ENCODE results near the gene VRK1.

VRK1 gene, protein sequence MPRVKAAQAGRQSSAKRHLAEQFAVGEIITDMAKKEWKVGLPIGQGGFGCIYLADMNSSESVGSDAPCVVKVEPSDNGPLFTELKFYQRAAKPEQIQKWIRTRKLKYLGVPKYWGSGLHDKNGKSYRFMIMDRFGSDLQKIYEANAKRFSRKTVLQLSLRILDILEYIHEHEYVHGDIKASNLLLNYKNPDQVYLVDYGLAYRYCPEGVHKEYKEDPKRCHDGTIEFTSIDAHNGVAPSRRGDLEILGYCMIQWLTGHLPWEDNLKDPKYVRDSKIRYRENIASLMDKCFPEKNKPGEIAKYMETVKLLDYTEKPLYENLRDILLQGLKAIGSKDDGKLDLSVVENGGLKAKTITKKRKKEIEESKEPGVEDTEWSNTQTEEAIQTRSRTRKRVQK

DNA sequence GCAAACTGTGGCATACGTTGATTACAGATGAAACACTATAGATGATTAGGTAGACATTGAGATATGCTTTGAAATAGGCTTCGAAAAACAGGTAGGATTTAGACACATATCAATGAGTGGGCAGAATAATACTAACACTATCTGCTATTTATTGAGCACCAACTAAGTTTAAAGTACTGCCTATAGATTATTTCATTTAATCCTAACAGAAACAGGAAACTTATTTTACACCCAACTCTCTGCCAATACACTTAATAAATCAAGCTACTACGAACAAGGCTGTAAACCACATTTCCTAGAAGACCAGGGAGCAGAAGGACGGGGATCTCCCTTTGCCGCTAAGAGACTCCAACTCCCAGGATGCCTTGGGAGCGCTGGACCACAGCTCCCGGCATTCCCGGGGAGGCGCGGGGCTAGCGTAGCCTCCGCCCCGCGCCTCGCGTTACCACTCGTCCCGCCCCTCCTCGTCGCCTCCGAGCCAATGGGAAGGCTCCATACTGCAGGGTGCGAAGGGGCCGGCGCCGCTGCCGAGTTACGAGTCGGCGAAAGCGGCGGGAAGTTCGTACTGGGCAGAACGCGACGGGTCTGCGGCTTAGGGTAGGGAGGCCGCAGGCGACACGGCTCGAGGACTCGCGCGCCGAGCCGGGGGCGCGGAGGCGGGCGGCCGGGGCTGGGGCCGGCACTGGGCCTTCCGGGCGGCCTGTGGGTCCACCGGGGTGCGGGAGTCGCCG, at the start of gene VRK1:
VRK1 (plus strand) TSS at position 532 of the 731 bp plus-strand sequence. CDS start 36,090 bp downstream, outside the sequence.
- no peak for TF ChIP-seq FOXM1 (IDR thresholded peaks at IDR 0.05; ENCODE audit: borderline replicate concordance, low read depth)
- TF ChIP-seq TAF1 (IDR thresholded peaks at IDR 0.05; ENCODE audit: low read depth), result peak; percentile 75
- TF ChIP-seq MAX (IDR thresholded peaks at IDR 0.05), result peak; percentile 90
- TF ChIP-seq CREB1 (IDR thresholded peaks at IDR 0.05; ENCODE audit: low read depth), result peak; percentile 41; the same call in 1 of the 2 replicates

DNA sequence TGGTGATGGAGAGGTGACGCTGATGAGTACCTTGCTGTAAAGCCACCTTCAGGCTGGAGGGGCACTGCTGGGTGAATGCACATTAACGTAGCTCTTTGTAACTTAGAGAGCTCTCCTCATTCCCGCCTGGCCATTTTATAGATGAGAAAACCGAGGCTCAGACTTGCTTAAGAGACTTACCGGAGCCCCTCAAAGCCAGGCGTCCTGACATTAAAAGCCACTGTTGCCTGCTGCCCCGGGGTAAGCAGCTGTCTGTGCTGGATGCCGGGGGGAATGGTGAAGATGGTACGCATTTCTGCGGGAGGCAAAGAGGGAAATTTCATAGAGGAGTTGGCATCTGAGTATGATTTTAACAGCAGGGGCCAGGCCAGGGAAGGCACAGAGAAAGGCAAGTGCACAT, 49.6 kb upstream of the VRK1 start:
- TF ChIP-seq TAF1 (IDR thresholded peaks at IDR 0.05; ENCODE audit: low read depth) (no peak), YY1 (IDR thresholded peaks at IDR 0.05; ENCODE audit: low read depth) (no peak), EGR1 (IDR thresholded peaks at IDR 0.05) (no peak), FOXM1 (IDR thresholded peaks at IDR 0.05; ENCODE audit: borderline replicate concordance, low read depth) (no peak), RAD21 (IDR thresholded peaks at IDR 0.05; ENCODE audit: low read depth) (no peak), EP300 (IDR thresholded peaks at IDR 0.05; ENCODE audit: borderline replicate concordance) (no peak), TCF12 (IDR thresholded peaks at IDR 0.05; ENCODE audit: low read depth) (no peak), NFIC (IDR thresholded peaks at IDR 0.05) (no peak), ZBTB7A (IDR thresholded peaks at IDR 0.05; ENCODE audit: low read depth) (no peak), MAX (IDR thresholded peaks at IDR 0.05) (no peak), CEBPB (IDR thresholded peaks at IDR 0.05) (no peak), CREB1 (IDR thresholded peaks at IDR 0.05; ENCODE audit: low read depth) (no peak), TEAD4 (IDR thresholded peaks at IDR 0.05) (no peak)
- TF ChIP-seq, protein P1, sequence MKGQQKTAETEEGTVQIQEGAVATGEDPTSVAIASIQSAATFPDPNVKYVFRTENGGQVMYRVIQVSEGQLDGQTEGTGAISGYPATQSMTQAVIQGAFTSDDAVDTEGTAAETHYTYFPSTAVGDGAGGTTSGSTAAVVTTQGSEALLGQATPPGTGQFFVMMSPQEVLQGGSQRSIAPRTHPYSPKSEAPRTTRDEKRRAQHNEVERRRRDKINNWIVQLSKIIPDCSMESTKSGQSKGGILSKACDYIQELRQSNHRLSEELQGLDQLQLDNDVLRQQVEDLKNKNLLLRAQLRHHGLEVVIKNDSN (IDR thresholded peaks at IDR 0.05), result no peak
- TF ChIP-seq, protein P2, sequence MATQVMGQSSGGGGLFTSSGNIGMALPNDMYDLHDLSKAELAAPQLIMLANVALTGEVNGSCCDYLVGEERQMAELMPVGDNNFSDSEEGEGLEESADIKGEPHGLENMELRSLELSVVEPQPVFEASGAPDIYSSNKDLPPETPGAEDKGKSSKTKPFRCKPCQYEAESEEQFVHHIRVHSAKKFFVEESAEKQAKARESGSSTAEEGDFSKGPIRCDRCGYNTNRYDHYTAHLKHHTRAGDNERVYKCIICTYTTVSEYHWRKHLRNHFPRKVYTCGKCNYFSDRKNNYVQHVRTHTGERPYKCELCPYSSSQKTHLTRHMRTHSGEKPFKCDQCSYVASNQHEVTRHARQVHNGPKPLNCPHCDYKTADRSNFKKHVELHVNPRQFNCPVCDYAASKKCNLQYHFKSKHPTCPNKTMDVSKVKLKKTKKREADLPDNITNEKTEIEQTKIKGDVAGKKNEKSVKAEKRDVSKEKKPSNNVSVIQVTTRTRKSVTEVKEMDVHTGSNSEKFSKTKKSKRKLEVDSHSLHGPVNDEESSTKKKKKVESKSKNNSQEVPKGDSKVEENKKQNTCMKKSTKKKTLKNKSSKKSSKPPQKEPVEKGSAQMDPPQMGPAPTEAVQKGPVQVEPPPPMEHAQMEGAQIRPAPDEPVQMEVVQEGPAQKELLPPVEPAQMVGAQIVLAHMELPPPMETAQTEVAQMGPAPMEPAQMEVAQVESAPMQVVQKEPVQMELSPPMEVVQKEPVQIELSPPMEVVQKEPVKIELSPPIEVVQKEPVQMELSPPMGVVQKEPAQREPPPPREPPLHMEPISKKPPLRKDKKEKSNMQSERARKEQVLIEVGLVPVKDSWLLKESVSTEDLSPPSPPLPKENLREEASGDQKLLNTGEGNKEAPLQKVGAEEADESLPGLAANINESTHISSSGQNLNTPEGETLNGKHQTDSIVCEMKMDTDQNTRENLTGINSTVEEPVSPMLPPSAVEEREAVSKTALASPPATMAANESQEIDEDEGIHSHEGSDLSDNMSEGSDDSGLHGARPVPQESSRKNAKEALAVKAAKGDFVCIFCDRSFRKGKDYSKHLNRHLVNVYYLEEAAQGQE (IDR thresholded peaks at IDR 0.05; ENCODE audit: low read depth), result no peak

DNA sequence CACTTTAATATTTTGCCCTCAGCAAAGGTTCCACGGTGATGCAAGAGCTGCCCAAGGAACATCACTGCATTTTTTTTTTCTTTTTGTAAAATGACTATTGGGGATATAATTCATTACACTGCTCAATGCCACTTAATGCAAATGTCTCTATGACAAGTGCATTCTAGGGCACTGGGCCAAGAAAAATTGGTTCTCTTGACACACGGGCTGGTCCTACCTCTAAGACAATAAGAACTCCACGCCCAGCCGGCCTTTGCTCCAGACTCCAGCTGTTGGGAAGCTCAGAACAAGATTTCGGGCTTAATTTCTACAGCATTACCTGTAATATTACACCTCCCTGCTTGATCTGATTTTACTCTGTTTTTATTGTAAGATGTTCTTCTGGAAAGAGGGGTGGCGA, 48.8 kb upstream of the VRK1 start:
- TF ChIP-seq RAD21 (IDR thresholded peaks at IDR 0.05; ENCODE audit: low read depth) (no peak), CREB1 (IDR thresholded peaks at IDR 0.05; ENCODE audit: low read depth) (no peak), MAX (IDR thresholded peaks at IDR 0.05) (no peak), CEBPB (IDR thresholded peaks at IDR 0.05) (no peak), YY1 (IDR thresholded peaks at IDR 0.05; ENCODE audit: low read depth) (no peak), TEAD4 (IDR thresholded peaks at IDR 0.05) (no peak), EP300 (IDR thresholded peaks at IDR 0.05; ENCODE audit: borderline replicate concordance) (no peak), TCF12 (IDR thresholded peaks at IDR 0.05; ENCODE audit: low read depth) (no peak), NFIC (IDR thresholded peaks at IDR 0.05) (no peak), TAF1 (IDR thresholded peaks at IDR 0.05; ENCODE audit: low read depth) (no peak)
- TF ChIP-seq, protein P1 (IDR thresholded peaks at IDR 0.05), result no peak

DNA sequence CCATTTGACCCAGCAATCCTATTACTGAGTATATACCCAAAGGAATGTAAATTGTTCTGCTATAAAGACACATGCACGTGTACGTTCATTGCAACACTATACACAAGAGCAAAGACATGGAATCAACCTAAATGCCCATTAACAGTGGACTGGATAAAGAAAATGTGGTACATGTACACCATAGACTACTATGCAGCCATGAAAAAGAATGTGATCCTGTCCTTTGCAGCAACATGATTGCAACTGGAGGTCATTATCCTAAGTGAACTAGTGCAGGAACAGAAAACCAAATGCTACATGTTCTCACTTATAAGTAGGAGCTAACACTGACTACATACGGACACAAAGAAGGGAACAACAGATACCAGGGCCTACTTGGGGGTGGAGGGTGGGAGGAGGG, 45.7 kb upstream of the VRK1 start:
- no peak for TF ChIP-seq CREB1 (IDR thresholded peaks at IDR 0.05; ENCODE audit: low read depth)
- TF ChIP-seq FOXM1 (IDR thresholded peaks at IDR 0.05; ENCODE audit: borderline replicate concordance, low read depth), result no peak
- TF ChIP-seq, protein P1 (IDR thresholded peaks at IDR 0.05), result no peak
- no peak for TF ChIP-seq YY1 (IDR thresholded peaks at IDR 0.05; ENCODE audit: low read depth)
- TF ChIP-seq EGR1 (IDR thresholded peaks at IDR 0.05), result no peak
- TF ChIP-seq TEAD4 (IDR thresholded peaks at IDR 0.05), result no peak
- TF ChIP-seq, protein P2 (IDR thresholded peaks at IDR 0.05; ENCODE audit: low read depth), result no peak

DNA sequence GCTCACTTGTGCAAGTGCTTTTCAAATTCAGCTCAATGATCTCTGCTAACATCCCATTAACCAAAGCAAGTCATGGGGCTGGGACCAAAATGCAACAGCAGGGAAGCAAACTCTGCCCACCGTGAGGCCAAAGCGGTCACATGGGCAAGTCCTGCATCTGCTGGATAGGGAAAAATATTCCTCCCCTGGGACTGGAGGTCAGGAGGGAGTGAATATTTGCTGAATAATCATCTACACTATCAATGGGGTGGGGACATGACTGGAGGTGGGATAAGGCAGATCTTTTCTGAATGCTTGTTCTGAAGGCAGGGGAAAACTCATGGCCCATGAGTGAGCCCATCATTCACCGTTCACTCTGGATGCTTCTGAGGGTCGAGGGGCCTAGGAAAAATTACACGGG, 45.1 kb upstream of the VRK1 start:
- no peak for TF ChIP-seq TCF12 (IDR thresholded peaks at IDR 0.05; ENCODE audit: low read depth)
- TF ChIP-seq TAF1 (IDR thresholded peaks at IDR 0.05; ENCODE audit: low read depth), result no peak
- TF ChIP-seq, protein P1 (IDR thresholded peaks at IDR 0.05), result no peak

Measured in Ishikawa (cell line).